ENCODE results near the gene SSNA1.

GRCh38 chr9:137159105-137160053 lies 29.1 kb upstream of the SSNA1 start:
- TF ChIP-seq CTCF (IDR thresholded peaks at IDR 0.05) = no peak
- TF ChIP-seq POLR2A (IDR thresholded peaks at IDR 0.05) = no peak
- no peak for TF ChIP-seq POLR2AphosphoS5 (IDR thresholded peaks at IDR 0.05)
